Activated CD8-positive, alpha-beta T cell treated with anti-CD3 and anti-CD28 coated beads for 36 hours (primary cell): ENCODE results near the gene CACUL1. TPM values are rescaled to one million over a fixed set of nuclear protein-coding genes. Genes with fewer than 3 reads are reported as not detected.

Experiments used
- ATAC-seq: fragments of 200-7000 bp; cut with Tn5 transposase; one replicate; pipeline ENCODE4 v1.10.0; 2021; ENCODE audit warnings: mild to moderate bottlenecking, moderate library complexity
- CTCF ChIA-PET: fragments of 350-600 bp; sonication (Branson Sonifier 250); formaldehyde crosslinking; loops from one replicate; lab custom pipeline; 2021; ENCODE audit warnings: antibody characterized with exemption; lab: Charles Lee
- POLR2A ChIA-PET: fragments of 350-600 bp; sonication (Branson Sonifier 250); formaldehyde crosslinking; loops from one replicate; lab custom pipeline; 2021; ENCODE audit warnings: antibody characterized with exemption; lab: Charles Lee
- DNase-seq: peaks from one replicate; pipeline ENCODE4 v3.0.0-alpha.2; 2020
- H3K27ac Mint-ChIP-seq: one replicate; pipeline ENCODE4 v1.8.0; 2021; ENCODE audit warnings: mild to moderate bottlenecking, mixed read lengths
- H3K27me3 Mint-ChIP-seq: one replicate; pipeline ENCODE4 v1.8.0; 2021; ENCODE audit warnings: mixed read lengths
- H3K36me3 Mint-ChIP-seq: one replicate; pipeline ENCODE4 v1.8.0; 2021; ENCODE audit warnings: low read depth, mixed read lengths
- H3K4me1 Mint-ChIP-seq: one replicate; pipeline ENCODE4 v1.8.0; 2021; ENCODE audit warnings: low read depth, mixed read lengths
- H3K4me3 Mint-ChIP-seq: one replicate; pipeline ENCODE4 v1.8.0; 2021; ENCODE audit warnings: mild to moderate bottlenecking, moderate library complexity, mixed read lengths
- H3K9me3 Mint-ChIP-seq: one replicate; pipeline ENCODE4 v1.8.0; 2021; ENCODE audit warnings: mixed read lengths
- intact Hi-C: fragments of 100-400 bp; cut with micrococcal nuclease; formaldehyde crosslinking; loops from one replicate; pipeline ENCODE4 v1.10.0; 2022
- total RNA-seq, 2 experiments: library from RNA; stranded (reverse); gene quantifications; one replicate each; pipeline ENCODE4 v1.2.3, GENCODE V29; 2021
- TF ChIP-seq, protein P1 (sequence below): fragments of 200-600 bp; IDR thresholded peaks from one replicate; pipeline ENCODE4 v1.8.0; 2022; ENCODE audit warnings: antibody characterized with exemption, mild to moderate bottlenecking

CACUL1 gene
- total RNA-seq, 2 experiments from 2014 or later, result 25.6 to 26.1 TPM

DNA sequence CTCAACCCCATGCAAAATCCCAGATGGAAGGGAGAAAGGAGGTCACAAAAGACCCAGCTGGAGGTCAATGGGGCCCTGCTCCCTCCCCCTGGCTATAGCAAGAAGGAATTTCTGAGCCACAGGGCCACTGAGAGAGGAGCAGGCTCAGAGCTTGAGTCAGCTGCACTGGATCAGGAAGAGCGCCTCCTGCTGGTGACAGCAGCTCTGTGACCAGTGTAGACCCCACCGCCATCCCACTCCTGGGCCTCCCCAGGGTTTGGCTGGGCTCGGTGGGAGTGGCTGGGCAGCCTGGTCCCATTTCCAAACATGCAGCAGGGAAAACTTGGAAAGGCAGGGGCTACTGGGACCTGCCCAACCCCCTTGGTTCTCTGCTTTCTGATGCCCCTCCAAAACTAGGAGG, 127.8 kb downstream of the CACUL1 start:
- intact Hi-C loops, result no loop called here
- POLR2A ChIA-PET, result interaction anchor here (0.9 kb wide), 1 partner anchor 107 kb away, joined by 3 read pairs; no protein-coding TSS in a partner anchor
- H3K27me3 Mint-ChIP-seq, result no peaks in the 10 kb centered on the region

More for the DNA sequence above, 127.8 kb downstream of the CACUL1 start:
- Mint-ChIP-seq H3K4me1 (no peaks in the 10 kb centered on the region), H3K27ac (no peak overlapping the region), H3K9me3 (no peaks in the 10 kb centered on the region), H3K4me3 (no peak overlapping the region), H3K36me3 (no peaks in the 10 kb centered on the region)
- ATAC-seq (no peak), DNase-seq (no peak)
- CTCF ChIA-PET, result interaction anchor here (0.6 to 1.5 kb wide), 6 partner anchors 9 to 93 kb away, joined by 3 to 6 read pairs (median 3); no protein-coding TSS in a partner anchor
- TF ChIP-seq, protein P1, sequence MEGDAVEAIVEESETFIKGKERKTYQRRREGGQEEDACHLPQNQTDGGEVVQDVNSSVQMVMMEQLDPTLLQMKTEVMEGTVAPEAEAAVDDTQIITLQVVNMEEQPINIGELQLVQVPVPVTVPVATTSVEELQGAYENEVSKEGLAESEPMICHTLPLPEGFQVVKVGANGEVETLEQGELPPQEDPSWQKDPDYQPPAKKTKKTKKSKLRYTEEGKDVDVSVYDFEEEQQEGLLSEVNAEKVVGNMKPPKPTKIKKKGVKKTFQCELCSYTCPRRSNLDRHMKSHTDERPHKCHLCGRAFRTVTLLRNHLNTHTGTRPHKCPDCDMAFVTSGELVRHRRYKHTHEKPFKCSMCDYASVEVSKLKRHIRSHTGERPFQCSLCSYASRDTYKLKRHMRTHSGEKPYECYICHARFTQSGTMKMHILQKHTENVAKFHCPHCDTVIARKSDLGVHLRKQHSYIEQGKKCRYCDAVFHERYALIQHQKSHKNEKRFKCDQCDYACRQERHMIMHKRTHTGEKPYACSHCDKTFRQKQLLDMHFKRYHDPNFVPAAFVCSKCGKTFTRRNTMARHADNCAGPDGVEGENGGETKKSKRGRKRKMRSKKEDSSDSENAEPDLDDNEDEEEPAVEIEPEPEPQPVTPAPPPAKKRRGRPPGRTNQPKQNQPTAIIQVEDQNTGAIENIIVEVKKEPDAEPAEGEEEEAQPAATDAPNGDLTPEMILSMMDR, result no peak

Other genes starting within 250 kb of the CACUL1 start
- not detected for gene PRLHR, start 159.3 kb downstream of the CACUL1 start, total RNA-seq